Keratinocyte (primary cell): ENCODE results near the gene KLK15. TPM values are rescaled to one million over a fixed set of nuclear protein-coding genes. Genes with fewer than 3 reads are reported as not detected.

Experiments used
- DNase-seq: peaks from one replicate; pipeline ENCODE4 v3.0.0-alpha.2; 2011; ENCODE audit warnings: low read depth, missing footprints, low spot score
- FAIRE-seq: peaks from 2 replicates; lab custom pipeline; 2011; peaks lifted over from hg19 to GRCh38; lab: Jason Lieb, UNC
- H2AFZ ChIP-seq: 2 replicates; pipeline ENCODE4 v1.6.0; 2012; ENCODE audit warnings: low read length, control low read depth, inconsistent platforms; ENCODE audit not compliant: control insufficient read depth
- H3K27ac ChIP-seq: 2 replicates; pipeline ENCODE4 v1.5.1; 2011; ENCODE audit warnings: low read length; ENCODE audit not compliant: control insufficient read depth, insufficient read depth
- H3K27me3 ChIP-seq: 3 replicates; pipeline ENCODE4 v1.6.0; 2011; ENCODE audit warnings: low read length; ENCODE audit not compliant: control insufficient read depth, insufficient read depth; ENCODE audit errors: extremely low read depth
- H3K36me3 ChIP-seq, 2 experiments: 2 replicates in 1 of 2; 3 replicates in 1 of 2; pipeline ENCODE4 v1.5.1; 2011; ENCODE audit warnings: low read length in 2 of 2, mild to moderate bottlenecking in 1 of 2; ENCODE audit not compliant: control insufficient read depth in 2 of 2, insufficient read depth in 2 of 2; ENCODE audit errors: extremely low read depth in 1 of 2
- H3K4me1 ChIP-seq: 3 replicates; pipeline ENCODE4 v1.5.1; 2011; ENCODE audit warnings: low read length; ENCODE audit not compliant: control insufficient read depth, insufficient read depth; ENCODE audit errors: extremely low read depth
- H3K4me2 ChIP-seq: 3 replicates; pipeline ENCODE4 v1.6.0; 2011; ENCODE audit warnings: low read depth, low read length; ENCODE audit not compliant: control insufficient read depth, insufficient read depth; ENCODE audit errors: extremely low read depth
- H3K4me3 ChIP-seq, 3 experiments: fragments of 200-600 bp in 1 of 3; sonication (generic) in 1 of 3; 2 replicates in 2 of 3; 3 replicates in 1 of 3; pipeline ENCODE4 v1.5.1; 2011 to 2016; ENCODE audit warnings: low read length in 3 of 3, mild to moderate bottlenecking in 3 of 3, control low read depth in 2 of 3, inconsistent platforms in 1 of 3, low read depth in 1 of 3, mixed read lengths in 1 of 3, mixed run types in 1 of 3, moderate library complexity in 1 of 3; ENCODE audit not compliant: control insufficient read depth in 2 of 3, insufficient read depth in 2 of 3; ENCODE audit errors: extremely low read depth in 1 of 3
- H3K79me2 ChIP-seq: 2 replicates; pipeline ENCODE4 v1.6.0; 2012; ENCODE audit warnings: low read length; ENCODE audit not compliant: control insufficient read depth, insufficient read depth
- H3K9ac ChIP-seq: 3 replicates; pipeline ENCODE4 v1.6.0; 2011; ENCODE audit warnings: low read length; ENCODE audit not compliant: control insufficient read depth, insufficient read depth; ENCODE audit errors: extremely low read depth
- H3K9me1 ChIP-seq: 3 replicates; pipeline ENCODE4 v1.6.0; 2011; ENCODE audit warnings: low read length; ENCODE audit not compliant: control insufficient read depth, insufficient read depth; ENCODE audit errors: extremely low read depth
- H3K9me3 ChIP-seq: 2 replicates; pipeline ENCODE4 v1.5.1; 2012; ENCODE audit warnings: low read depth, low read length; ENCODE audit not compliant: control insufficient read depth
- H4K20me1 ChIP-seq: 3 replicates; pipeline ENCODE4 v1.6.0; 2011; ENCODE audit warnings: low read length; ENCODE audit not compliant: control insufficient read depth, insufficient read depth; ENCODE audit errors: extremely low read depth
- EZH2 ChIP-seq: IDR thresholded peaks from one replicate; pipeline ENCODE4 v1.6.1; 2012; ENCODE audit warnings: inconsistent platforms, mild to moderate bottlenecking, low read length, moderate library complexity
- dilution Hi-C: fragments of 300-500 bp; cut with MboI; formaldehyde crosslinking; loops from one replicate; pipeline ENCODE4 v1.7.0; 2020; ENCODE audit warnings: low sequenced_read_pairs; ENCODE audit not compliant: extremely low pct_ligation_motif_present
- polyA plus RNA-seq, 5 experiments: library from polyadenylated mRNA; depleted of rRNA in 3 of 5; stranded (reverse) in 3 of 5; stranded (forward) in 1 of 5; unstranded in 1 of 5; fragments of >200 nt; gene quantifications; 1 replicate in 1 of 5; 2 replicates in 3 of 5; 3 replicates in 1 of 5; pipeline versions ENCODE4 v1.2.1 to v1.2.3, GENCODE V29; 2011 to 2012; ENCODE audit warnings: missing spikeins in 2 of 5, low read depth in 1 of 5, low replicate concordance in 1 of 5
- TF ChIP-seq, protein P1 (sequence below), 3 experiments: IDR thresholded peaks in 1 of 3; conservative IDR thresholded peaks in 1 of 3; optimal IDR thresholded peaks in 1 of 3; 2 replicates in 2 of 3; 3 replicates in 1 of 3; pipeline versions ENCODE3 to v1.5.1; 2011; ENCODE audit warnings: low read length in 3 of 3, mild to moderate bottlenecking in 3 of 3, moderate library complexity in 2 of 3, control low read depth in 1 of 3, inconsistent platforms in 1 of 3; ENCODE audit not compliant: insufficient read depth in 2 of 3; ENCODE audit errors: extremely low read depth in 1 of 3

KLK15 gene
- polyA plus RNA-seq, 1 donor (not counting 4 experiments of a cell fraction or from before 2014, with no cell fraction given): not detected

DNA sequence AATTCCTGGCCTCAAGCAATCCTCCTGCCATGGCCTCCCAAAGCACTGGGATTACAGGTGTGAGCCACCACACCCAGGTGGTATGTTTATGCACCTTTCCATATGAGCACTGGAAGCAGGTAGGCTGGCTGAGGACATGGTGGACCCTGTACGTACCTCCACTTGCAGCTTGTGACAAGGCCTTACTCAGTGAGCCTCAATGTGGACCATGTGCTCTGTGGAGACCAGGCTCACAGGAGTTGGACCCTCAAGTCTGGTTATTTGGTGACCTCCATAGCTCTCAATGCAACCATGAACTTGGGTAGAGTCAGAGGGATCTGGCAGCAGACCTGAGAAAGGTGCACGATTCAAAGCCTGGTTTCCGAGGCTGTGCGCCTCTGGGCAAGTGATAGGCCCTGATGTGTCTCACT is 37.7 kb downstream of the KLK15 start:
- Histone ChIP-seq H2AFZ (no peak overlapping the region), H3K4me2 (no peak overlapping the region), H3K4me3 (no peak overlapping the region), H3K9me3 (no peaks in the 10 kb centered on the region), H3K79me2 (peaks cover 25% of the 10 kb centered on the region), H3K4me1 (no peaks in the 10 kb centered on the region), H3K27me3 (no peaks in the 10 kb centered on the region), H3K27ac (no peak overlapping the region), H4K20me1 (peaks cover 39% of the 10 kb centered on the region), H3K36me3 (peaks cover 21 to 37% of the 10 kb centered on the region in 2 experiments), H3K9ac (no peak overlapping the region), H3K9me1 (no peaks in the 10 kb centered on the region)
- TF ChIP-seq, protein P1, sequence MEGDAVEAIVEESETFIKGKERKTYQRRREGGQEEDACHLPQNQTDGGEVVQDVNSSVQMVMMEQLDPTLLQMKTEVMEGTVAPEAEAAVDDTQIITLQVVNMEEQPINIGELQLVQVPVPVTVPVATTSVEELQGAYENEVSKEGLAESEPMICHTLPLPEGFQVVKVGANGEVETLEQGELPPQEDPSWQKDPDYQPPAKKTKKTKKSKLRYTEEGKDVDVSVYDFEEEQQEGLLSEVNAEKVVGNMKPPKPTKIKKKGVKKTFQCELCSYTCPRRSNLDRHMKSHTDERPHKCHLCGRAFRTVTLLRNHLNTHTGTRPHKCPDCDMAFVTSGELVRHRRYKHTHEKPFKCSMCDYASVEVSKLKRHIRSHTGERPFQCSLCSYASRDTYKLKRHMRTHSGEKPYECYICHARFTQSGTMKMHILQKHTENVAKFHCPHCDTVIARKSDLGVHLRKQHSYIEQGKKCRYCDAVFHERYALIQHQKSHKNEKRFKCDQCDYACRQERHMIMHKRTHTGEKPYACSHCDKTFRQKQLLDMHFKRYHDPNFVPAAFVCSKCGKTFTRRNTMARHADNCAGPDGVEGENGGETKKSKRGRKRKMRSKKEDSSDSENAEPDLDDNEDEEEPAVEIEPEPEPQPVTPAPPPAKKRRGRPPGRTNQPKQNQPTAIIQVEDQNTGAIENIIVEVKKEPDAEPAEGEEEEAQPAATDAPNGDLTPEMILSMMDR (optimal IDR thresholded peaks at IDR 0.05 in 1 of 3, IDR thresholded peaks at IDR 0.05 in 1 of 3, conservative IDR thresholded peaks at IDR 0.05 in 1 of 3; ENCODE audit: extremely low read depth in 1 of 3, insufficient read depth in 2 of 3, low read length in 3 of 3): no peak
- TF ChIP-seq EZH2: no peak
- FAIRE-seq (no peak), DNase-seq (no peak)
- dilution Hi-C loops: no loop called here

DNA sequence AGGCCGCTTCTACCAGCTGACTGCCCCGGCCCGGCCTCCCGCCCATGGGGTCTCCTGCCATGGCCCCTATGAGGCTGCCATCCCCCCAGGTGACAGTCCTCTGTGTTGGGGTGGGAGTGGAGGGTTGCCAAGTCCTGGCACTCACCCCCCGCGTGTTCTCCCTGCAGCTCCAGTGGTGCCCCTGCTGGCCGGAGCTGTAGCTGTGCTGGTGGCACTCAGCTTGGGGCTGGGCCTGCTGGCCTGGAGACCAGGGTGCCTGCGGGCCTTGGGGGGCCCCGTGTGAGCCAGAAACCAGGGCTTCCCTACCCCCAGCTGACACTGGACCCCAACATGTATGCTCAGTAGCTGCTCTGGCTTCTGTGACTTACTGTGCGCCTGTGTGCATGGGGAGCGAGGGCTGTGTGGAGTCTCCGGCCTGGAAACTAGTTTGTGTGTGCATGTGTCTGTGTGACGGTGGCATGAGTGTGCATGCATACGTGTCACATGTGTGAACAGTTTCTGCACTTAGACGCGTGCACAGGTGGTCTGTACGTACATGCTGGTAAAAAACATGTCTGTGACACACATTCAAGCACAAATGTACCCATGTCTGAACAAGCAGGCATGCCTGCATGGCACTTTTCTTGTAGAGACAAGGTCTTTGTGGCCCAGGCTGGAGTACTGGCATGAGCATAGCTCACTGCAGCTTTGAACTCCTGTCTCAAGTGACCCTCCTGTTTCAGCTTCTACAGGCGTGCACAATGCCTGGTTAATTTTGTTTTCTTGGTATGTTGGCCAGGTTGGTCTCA is 38.3 kb downstream of the KLK15 start:
- Histone ChIP-seq H3K9ac (no peak overlapping the region), H3K9me1 (no peaks in the 10 kb centered on the region), H3K36me3 (peaks cover 21 to 33% of the 10 kb centered on the region in 2 experiments), H3K4me1 (no peaks in the 10 kb centered on the region), H3K9me3 (no peaks in the 10 kb centered on the region), H3K4me2 (no peak overlapping the region), H3K27ac (no peak overlapping the region), H3K27me3 (no peaks in the 10 kb centered on the region), H3K79me2 (peaks cover 22% of the 10 kb centered on the region), H3K4me3 (no peak overlapping the region), H2AFZ (no peak overlapping the region), H4K20me1 (peaks cover 36% of the 10 kb centered on the region)
- no peak for DNase-seq
- TF ChIP-seq, protein P1 (optimal IDR thresholded peaks at IDR 0.05 in 1 of 3, IDR thresholded peaks at IDR 0.05 in 1 of 3, conservative IDR thresholded peaks at IDR 0.05 in 1 of 3; ENCODE audit: extremely low read depth in 1 of 3, insufficient read depth in 2 of 3, low read length in 3 of 3): peak in 2 of 3 experiments; percentile 48 to 50
- TF ChIP-seq EZH2: no peak
- dilution Hi-C loops: no loop called here
- no peak for FAIRE-seq
